ENCODE measurements around the gene LIPC.

GRCh38 chr15:58433597-58434333 is 2.0 kb downstream of the LIPC start:
- no peak for TF ChIP-seq CTCF (IDR thresholded peaks at IDR 0.05)
- TF ChIP-seq POLR2AphosphoS5 (IDR thresholded peaks at IDR 0.05; ENCODE audit: insufficient read depth in 1 of 2, low read depth in 1 of 2), result no peak
- no peak for TF ChIP-seq POLR2A (IDR thresholded peaks at IDR 0.05)
